Measurements from ENCODE around the gene RBM14. TPM values are rescaled to one million over a fixed set of nuclear protein-coding genes. Genes with fewer than 3 reads are reported as not detected.

Gene RBM14
- total RNA-seq, 1 experiment from 2014 or later: 45.5 TPM

Other genes starting within 250 kb of the RBM14 start
- gene SLC29A2, start 244.9 kb upstream of the RBM14 start, total RNA-seq (2014; rRNA removed; shearing (Covaris generic)): 0.48 and 0.86 TPM in 2 replicates
- 0.11 TPM in 1 of 2 replicates, not detected in the other for gene NPAS4, start 195.6 kb upstream of the RBM14 start, total RNA-seq (2014; rRNA removed; shearing (Covaris generic))
- gene MRPL11, start 177.8 kb upstream of the RBM14 start, total RNA-seq (2014; rRNA removed; shearing (Covaris generic)): 107 and 157 TPM in 2 replicates
- 1.8 and 2.1 TPM in 2 replicates for gene PELI3, start 149.7 kb upstream of the RBM14 start, total RNA-seq (2014; rRNA removed; shearing (Covaris generic))
- 77.5 and 84.0 TPM in 2 replicates for gene DPP3, start 136.2 kb upstream of the RBM14 start, total RNA-seq (2014; rRNA removed; shearing (Covaris generic))
- gene BBS1, start 106.0 kb upstream of the RBM14 start, total RNA-seq (2014; rRNA removed; shearing (Covaris generic)): 3.9 and 15.7 TPM in 2 replicates
- 8.7 and 10.6 TPM in 2 replicates for gene ZDHHC24, start 70.6 kb upstream of the RBM14 start, total RNA-seq (2014; rRNA removed; shearing (Covaris generic))
- not detected in 2 replicates for gene ACTN3, start 69.7 kb upstream of the RBM14 start, total RNA-seq (2014; rRNA removed; shearing (Covaris generic))
- 7.5 and 9.5 TPM in 2 replicates for gene CTSF, start 48.0 kb upstream of the RBM14 start, total RNA-seq (2014; rRNA removed; shearing (Covaris generic))
- 0.27 TPM in 1 of 2 replicates, not detected in the other for gene CCDC87, start 23.6 kb upstream of the RBM14 start, total RNA-seq (2014; rRNA removed; shearing (Covaris generic))
- 15.0 and 18.1 TPM in 2 replicates for gene CCS, start 23.4 kb upstream of the RBM14 start, total RNA-seq (2014; rRNA removed; shearing (Covaris generic))
- gene RBM4, start 22.1 kb downstream of the RBM14 start, total RNA-seq (2014; rRNA removed; shearing (Covaris generic)): 87.1 and 107 TPM in 2 replicates
- gene RBM4B, start 61.3 kb downstream of the RBM14 start, total RNA-seq (2014; rRNA removed; shearing (Covaris generic)): 12.7 and 12.9 TPM in 2 replicates
- gene SPTBN2, start 112.6 kb downstream of the RBM14 start, total RNA-seq (2014; rRNA removed; shearing (Covaris generic)): 28.5 and 37.1 TPM in 2 replicates
- gene RCE1, start 226.8 kb downstream of the RBM14 start, total RNA-seq (2014; rRNA removed; shearing (Covaris generic)): 21.3 and 24.2 TPM in 2 replicates
- gene LRFN4, start 240.4 kb downstream of the RBM14 start, total RNA-seq (2014; rRNA removed; shearing (Covaris generic)): 21.5 and 23.9 TPM in 2 replicates